HG03520 (cell line): ENCODE data around the gene SEPTIN10.
"Not testable (repeated sequence)": the region's sequence is repeated elsewhere in the genome, so short reads cannot be mapped to it uniquely, and the experiment has no call there.

Experiments used
- ATAC-seq: cut with Tn5 transposase; IDR thresholded peaks from one replicate; pipeline ENCODE4 v1.9.1; 2021; ENCODE audit warnings: mild to moderate bottlenecking, moderate library complexity; ENCODE audit not compliant: unreplicated experiment

SEPTIN10 gene

DNA sequence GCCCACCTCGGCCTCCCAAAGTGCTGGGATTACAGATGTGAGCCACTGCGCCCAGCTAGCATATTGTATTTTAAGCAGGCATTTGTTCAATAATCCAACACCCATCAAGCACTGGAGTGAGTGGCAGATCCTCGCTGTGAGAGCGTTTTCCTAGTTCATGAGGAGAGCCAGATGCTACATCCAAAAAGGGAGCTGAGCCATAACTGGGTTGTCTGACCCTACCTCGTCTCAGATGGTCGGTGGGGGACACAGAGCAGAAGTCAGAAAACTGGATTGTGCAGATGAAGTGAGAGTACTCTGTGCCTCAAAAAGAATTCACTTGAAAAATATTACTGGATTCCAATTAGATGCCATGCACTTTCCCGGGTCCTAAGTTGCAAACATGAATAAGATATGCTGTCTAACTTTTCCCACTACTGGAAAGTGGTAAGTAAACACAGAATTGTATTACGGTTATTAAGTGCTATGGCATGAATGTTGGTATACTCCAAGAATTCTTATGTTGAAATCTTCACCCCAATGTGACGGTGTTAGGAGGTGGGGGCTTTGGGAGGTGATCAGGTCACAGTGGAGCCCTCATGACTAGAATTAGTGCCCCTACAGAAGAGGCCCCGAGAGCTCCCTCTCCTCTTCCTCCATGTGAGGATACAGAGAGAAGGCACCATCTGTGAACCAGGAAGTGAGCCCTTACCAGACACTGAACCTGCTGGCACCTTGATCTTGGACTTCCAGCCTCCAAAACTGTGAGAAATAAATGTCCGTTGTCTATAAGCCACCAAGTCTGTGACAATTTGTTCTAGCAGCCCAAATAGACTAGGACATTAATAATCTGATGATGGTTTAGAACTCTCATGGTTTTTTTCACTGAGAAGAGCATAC lies 21.9 kb upstream of the SEPTIN10 start:
- ATAC-seq = no peak

DNA sequence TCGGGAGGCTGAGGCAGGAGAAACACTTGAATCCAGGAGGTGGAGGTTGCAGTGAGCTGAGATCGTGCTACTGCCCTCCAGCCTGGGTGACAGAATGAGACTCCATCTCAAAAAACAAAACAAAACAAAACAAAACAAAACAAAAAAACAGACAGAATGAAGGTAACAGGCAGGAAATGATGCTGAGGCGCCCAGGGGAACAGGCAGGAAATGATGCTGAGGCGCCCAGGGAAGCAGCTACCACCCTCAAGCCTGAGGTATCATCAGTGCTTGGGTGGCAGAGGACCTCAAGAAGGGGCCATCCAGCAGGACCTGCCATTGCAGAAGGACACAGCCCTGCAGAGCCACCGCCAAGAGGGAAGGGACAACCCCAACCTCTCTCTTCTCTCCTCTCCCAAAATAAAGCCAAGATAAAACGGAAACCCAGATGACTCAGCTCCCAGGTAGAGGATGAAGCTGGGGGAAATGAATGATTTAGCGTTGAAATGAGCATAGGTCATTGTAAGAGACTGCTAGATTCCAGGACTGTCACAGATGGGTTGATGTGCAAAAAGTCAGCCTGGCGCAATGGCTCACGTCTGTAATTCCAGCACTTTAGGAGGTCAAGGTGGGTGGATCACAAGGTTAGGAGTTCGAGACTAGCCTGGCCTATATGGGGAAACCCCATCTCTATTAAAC lies 19.7 kb upstream of the SEPTIN10 start:
- no peak for ATAC-seq

DNA sequence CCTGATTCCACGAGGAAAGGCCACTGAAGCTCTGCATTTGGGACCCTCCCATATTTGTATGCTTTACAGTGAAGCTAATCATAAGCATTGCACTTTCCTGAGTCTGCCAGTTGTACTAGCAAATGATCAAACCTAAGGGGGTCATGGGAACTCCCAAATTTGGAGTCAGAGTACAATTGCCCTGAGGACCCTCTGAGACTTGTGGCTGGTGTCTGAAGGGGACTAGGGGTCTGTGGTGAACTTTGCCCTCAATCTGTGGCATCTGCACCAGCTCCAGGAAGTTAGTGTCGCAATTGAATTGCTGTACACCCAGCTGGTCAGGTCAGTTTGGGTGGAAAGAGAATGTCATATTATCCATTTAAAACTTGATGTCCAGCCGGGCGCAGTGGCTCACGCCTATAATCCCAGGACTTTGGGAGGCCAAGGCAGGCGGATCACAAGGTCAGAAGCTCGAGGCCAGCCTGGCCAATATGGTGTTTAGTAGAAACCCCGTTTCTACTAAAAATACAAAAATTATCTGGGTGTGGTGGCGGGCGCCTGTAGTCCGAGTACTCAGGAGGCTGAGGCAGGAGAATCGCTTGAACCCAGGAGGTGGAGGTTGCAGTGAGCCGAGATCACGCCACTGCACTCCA lies 18.5 kb upstream of the SEPTIN10 start:
- ATAC-seq = no peak

DNA sequence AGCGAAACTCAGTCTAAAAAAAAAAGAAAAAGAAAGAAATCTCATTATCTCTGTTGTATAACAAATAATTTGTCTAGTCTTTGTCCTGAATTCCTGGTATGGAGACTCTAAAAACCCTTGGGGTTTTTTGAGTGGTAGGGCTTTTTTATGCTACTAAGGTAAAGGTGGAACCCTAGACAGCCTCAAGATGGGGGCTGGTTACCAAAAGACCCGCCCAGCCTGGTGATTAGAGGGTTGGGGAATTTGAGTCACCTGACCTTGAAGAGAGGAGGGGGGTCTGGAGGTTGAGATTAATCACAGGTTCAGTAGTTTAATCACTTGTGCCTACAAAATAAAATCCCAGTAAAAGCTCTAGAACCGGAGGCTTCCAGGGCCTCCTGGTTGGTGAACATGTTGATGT lies 18.0 kb upstream of the SEPTIN10 start:
- ATAC-seq = no peak

DNA sequence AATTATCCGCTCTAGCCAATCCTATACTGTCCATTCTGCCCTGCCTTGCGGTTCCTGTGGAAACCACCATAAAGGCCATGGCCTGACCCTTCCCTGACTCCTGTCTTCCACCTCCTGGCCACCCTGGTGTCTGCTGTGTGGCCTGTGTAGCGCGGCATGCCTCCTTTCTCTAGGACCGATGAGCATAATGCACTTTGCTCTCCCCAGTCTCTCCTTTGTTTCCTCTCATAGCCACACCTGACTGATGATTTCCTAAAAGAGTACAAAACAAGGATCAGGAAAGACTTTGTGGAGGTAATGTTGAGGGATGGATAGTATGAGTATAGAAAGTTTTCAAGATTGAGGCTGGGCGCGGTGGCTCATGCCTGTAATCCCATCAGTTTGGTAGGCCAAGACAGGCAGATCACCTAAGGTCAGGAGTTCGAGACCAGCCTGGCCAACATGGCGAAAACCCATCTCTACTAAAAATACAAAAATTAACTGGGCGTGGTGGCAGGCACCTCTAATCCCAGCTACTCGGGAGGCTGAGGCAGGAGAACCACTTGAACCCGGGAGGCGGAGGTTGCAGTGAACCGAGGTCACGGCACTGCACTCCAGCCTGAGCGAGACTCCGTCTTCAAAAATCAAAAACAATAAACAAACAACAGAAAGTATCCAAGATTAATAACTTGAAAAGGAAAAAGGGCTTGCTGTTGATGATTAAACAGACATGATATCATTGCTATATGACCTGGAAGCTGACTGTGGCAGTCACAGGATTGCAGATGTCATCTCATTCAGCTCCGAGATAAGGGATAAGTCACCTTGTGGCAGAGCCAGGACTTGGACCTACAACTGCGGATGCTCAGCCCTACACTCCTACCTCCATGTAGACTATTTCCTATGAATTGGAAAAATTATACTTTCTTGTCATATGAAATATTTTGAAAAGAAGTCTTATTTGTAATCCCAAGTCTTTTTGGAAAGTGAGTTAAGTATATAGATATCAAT lies 17.0 kb upstream of the SEPTIN10 start:
- ATAC-seq = no peak

DNA sequence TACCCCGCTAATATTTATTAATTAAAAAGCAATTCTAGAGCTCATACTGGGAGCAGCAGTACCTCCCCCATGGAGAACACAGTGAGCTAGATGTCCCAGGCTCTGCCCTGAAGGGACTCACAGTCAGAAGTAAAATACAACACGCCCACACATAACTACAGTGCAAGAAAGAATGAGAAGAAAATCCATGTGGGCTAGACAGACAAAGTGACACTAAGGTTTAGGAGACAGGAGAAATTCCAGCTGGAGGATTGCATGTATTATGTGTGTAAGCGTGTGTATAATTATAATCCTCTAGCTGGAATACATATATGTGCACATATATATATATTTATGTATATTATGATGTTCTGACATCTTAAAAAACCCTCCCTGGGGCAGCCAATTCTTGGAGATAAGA lies 16.1 kb upstream of the SEPTIN10 start:
- no peak for ATAC-seq

DNA sequence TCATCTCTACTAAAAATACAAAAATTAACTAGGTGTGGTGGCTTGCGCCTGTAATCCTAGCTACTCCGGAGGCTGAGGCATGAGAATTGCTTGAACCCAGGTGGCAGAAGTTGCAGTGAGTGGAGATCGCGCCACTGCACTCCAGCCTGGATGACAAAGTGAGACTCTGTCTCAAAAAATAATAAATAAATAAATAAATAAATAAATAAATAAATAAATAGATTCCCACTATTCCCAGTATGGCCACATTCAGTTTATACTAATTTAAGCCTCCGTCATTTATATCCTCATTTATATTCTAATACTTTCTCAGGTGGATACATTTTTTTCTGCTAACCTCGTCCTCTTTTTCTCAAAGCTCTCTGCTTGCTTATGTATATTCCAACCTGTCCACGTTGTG lies 14.6 kb upstream of the SEPTIN10 start:
- ATAC-seq = not testable (repeated sequence)

DNA sequence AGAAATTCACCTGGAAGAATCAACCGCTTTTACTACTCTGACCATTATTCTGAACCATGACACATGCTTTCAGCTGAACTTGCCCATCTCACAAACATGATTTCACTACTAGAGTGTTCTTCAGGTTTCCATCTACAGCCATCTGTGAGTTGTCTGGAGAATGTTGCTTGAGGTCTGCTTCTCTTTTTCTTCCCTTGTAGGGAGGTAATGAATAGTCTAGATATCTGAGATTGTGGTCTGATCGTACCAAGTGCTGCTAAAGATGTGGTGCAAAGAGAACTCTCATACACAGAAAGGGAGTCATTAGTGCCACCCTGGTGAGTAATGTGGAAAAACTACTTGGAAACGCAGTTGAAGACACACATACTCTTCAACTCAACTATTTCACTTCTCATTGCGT lies 10.6 kb upstream of the SEPTIN10 start:
- no peak for ATAC-seq

DNA sequence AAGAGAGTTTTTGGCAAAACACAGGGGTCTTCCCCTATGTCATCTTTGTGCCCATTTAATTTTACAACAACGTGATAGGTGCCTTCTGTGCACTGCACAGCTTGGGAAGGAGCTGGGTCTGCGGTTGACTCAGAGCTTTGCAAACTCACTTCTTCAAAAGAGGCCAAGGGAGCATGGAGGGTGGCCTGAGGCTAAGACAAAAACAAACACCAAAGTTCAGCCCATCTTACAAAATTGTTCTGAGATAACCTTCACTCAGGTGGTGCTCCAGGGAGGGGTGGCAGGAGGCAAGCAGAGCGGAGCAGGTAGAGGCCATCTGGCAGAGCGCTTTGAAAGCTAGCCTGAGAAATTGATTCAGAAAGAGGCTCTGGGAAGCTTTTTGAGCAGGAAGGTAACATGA lies 10.2 kb upstream of the SEPTIN10 start:
- no peak for ATAC-seq

DNA sequence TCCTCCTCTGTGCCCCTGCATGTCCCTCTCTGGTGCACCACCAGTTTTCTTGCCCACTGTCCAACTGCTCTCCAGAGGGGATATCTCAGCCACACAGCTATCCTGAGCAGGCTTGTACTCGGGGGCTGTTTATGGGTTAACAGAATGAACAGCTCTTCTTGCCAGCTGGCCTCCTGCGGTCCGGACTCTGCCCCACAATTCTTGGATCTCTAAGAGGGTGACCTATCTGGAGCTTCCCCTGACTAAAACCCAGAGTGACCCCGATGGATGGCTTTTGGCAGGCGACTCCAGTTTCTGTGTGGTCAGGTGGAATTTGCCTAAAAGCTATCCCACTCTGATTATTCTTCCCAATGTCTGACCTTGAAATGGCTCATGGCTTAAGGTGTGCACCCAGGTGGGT lies 9.5 kb upstream of the SEPTIN10 start:
- no peak for ATAC-seq

DNA sequence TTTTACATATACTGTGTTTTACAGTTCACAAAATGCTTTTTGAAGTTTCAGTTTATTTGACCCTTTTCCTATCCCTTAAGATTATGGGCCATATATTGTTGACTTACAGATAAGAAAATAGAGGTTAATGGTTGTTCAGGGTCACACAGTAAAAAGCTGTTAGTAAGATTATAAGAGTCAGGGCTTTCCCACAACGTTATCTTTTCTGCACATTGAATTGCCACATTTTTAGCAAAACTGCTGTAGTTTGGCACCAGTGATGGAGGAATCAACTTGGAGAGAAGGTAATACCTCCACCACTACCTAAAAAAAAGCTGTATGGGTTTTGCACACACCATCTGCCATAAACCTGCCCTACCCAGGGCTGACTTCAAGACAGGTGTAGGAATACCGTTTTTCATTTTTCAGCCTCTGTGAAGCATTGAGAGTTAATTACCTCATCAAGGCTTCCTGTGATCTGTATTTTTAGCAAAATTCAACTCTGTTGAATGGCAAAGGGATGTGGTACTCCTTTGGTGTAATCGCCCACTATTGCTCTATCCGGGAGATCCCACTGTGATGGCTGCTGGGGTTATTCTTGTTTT lies 5.4 kb upstream of the SEPTIN10 start:
- ATAC-seq = no peak

DNA sequence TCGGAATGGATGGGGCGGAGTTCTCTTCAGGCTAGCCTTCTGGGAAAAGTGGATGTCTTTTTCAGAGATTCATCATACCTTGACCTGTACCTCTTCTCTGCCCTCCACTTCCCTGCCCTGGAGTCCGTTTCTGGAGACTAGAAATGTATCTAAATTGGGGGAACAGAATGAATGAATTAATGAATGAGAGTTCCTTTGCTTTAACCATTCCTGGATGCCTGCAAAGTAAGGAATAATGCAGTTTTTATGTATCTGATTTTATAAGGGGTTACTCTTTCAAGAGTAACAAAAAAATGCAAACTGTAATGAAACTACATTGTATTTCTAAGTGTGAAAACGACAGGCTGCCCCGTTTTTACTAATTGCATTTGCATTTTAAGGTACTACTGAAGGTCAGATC lies 2.4 kb upstream of the SEPTIN10 start:
- no peak for ATAC-seq

DNA sequence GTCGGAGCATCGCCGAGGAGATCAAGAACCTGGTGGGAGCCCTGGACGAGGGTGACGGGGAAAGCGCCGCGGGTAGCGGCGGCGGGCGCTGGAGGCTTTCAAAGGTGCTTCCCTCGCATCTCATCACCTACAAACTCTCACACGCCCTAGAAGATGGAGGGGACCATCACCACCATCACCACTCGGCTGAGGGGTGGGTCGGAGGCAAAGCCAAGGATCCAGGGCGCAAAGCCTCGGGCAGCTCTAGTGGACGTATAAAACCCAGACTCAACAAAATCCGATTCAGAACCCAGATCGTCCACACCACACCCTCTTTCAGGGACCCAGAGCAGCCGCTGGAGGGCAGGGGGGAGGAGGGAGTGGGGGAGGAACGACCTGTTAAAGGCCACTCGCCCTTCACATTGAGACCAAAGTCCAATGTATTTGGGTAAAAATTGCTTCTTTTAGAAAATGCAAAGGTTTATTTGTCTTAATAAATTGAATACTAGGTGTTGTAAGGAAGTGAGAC lies 1.9 kb upstream of the SEPTIN10 start:
- ATAC-seq = no peak

DNA sequence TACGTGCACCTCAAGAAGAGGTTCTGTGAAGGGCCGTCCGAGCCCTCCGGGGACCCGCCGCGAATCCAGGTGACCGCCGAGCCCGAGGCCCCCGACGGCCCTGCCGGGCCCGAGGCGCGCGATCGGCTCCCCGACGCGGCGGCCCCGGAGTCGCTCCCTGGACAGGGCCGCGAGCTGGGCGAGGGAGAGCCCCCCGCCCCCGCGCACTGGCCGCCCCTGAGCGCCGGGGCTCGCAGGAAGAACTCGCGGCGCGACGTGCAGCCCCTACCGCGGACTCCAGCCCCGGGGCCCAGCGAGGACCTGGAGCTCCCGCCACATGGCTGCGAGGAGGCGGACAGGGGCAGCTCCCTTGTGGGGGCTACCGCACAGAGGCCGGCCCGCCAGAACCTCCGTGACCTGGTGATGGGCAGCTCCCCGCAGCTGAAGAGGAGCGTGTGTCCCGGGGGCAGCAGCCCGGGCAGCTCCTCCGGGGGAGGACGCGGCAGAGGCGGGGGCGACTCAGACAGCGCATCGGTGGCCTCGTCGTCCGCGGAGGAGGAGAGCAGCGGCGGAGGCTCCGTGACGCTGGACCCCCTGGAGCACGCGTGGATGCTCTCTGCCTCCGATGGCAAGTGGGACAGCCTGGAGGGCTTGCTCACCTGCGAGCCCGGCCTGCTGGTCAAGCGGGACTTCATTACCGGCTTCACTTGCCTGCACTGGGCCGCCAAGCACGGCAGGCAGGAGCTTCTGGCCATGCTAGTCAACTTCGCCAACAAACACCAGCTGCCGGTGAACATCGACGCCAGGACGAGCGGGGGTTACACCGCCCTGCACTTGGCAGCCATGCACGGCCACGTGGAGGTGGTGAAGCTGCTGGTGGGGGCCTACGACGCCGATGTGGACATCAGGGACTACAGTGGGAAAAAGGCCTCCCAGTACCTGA lies 1.2 kb upstream of the SEPTIN10 start:
- ATAC-seq = no peak

DNA sequence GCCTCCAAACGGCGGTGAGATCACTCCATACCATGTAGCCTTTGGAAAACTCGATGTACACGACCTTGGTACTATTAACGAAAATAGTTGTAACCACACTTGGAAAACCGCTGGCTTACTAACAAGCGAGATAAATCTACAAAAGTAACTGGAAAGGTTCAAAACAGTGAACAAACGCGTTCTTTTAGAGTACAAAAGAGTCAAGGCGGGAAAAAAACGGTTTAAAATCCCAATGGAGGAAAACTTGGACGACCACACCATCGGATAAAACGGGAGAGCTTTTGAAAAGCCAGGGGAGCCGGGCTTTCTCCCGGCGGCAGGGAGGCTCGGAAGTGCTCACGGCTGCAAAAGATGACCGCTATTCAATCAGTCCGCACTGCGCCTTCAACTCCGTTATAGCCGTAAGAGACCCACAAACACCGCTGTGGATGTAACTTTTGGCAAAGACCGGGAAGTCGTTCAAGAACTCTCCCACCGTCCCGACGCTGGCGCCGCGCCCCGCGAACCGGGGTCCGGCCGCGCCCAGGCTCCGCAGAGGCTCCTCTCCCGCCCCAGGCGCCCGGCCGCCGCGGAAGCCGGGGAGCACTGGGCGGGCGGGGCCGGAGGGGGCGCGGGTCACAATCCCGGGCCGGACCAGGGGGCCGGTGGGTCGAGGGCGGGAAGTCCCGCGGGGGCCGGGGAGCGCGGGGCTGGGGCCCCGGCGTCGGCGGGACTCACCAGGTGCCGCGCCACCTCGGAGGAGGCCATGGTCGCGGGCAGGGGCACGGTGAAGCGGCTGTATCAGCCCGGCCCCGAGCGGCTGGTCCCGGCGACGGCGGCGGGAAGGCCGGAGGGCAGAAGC lies 465 bp downstream of the SEPTIN10 start:
- peak; percentile 24 for ATAC-seq

DNA sequence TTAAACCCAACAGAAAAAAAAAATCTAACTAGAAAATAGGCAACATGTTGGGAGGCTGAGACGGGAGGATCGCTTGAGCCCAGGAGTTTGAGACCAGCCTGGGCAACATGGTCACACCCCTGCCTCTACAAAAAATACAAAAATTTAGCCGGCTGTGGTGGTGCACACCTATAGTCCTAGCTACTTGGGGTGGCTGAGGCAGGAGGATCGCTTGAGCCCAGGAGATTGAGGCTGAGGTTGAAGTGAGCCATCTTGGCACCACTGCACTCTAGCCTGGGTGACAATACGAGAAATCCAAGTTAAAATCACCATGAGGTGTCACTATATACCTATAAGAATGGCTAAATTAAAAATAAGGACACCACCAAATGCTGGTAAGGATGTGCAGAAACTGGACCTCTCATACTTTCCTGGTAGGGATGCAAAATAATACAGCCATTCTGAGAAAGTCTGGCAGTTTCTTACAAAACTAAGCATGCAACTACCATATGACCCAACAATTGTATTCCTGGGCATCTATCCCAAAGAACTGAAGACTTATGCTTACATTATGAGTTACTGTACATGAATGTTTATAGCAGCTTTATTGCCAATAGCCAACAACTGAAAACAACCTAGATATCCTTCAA lies 2.2 kb downstream of the SEPTIN10 start:
- no peak for ATAC-seq

DNA sequence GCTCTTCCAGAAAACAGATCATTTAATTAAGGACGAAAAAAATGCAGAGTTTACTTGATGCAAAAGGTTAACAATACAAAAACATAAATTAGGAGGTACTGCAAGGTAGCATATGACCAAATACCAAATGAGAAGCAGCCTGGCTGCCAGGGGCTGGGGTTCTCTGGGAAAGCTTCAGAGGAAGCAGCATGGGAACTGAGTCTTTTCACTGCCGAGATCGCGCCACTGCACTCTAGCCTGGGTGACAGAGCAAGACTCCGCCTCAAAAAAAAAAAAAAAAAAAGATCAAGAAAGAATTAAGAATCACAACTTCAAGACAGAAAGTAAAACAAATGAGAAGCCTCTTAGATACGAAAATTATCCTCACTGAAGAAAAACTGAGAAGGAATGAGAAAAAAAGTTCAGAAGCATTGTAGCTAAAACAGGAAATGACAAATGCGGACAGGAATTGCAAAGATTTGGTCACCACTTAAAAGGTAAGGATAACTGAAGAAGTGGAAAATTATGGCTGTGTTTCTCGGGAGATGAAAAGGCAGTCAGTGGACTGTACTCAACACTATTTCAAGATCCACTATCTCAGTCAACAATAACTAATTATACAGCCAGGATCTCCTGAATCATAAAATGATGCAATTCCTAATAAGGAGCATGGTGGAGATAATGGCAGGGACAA lies 4.3 kb downstream of the SEPTIN10 start:
- ATAC-seq = no peak
